ENCODE results near the gene SPATA16.
"Not testable (repeated sequence)": the region's sequence is repeated elsewhere in the genome, so short reads cannot be mapped to it uniquely, and the experiment has no call there.

Gene SPATA16

GRCh38 chr3:173140986-173141385, at the start of gene SPATA16:
TSS of gene SPATA16 (minus strand) at chr3:173141235. CDS start at chr3:173117731, 23,504 bp downstream.
- Histone ChIP-seq H3K9me3 (ENCODE audit: control insufficient read depth in 1 of 2, low read length in 2 of 2) (no peaks in the 10 kb centered on the region), H3K27me3 (ENCODE audit: low read depth, low read length) (no peaks in the 10 kb centered on the region), H3K4me3 (ENCODE audit: low read depth in 1 of 2, low read length in 2 of 2) (no peak within 1 kb of the TSS), H3K27ac (ENCODE audit: low read length) (no peak within 1 kb of the TSS), H3K36me3 (ENCODE audit: control insufficient read depth in 1 of 2, insufficient read depth in 2 of 2, low read length in 2 of 2) (no peaks in the 10 kb centered on the region), H3K4me1 (ENCODE audit: control insufficient read depth in 1 of 2, insufficient read depth in 2 of 2, low read length in 2 of 2) (no peaks in the 10 kb centered on the region)

- not testable (repeated sequence) for H3K36me3 ChIP-seq (ENCODE audit: control insufficient read depth in 1 of 2, insufficient read depth in 2 of 2, low read length in 2 of 2); H3K27me3 ChIP-seq (ENCODE audit: low read depth, low read length); H3K4me1 ChIP-seq (ENCODE audit: control insufficient read depth in 1 of 2, insufficient read depth in 2 of 2, low read length in 2 of 2); H3K4me3 ChIP-seq (ENCODE audit: low read depth in 1 of 2, low read length in 2 of 2); H3K27ac ChIP-seq (ENCODE audit: low read length); H3K9me3 ChIP-seq (ENCODE audit: control insufficient read depth in 1 of 2, low read length in 2 of 2)
Measured at GRCh38 chr3:173183022-173183421, 42.0 kb upstream of the SPATA16 start.

GRCh38 chr3:173173652-173174051, 32.6 kb upstream of the SPATA16 start:
- Histone ChIP-seq H3K27me3 (ENCODE audit: low read depth, low read length) (no peaks in the 10 kb centered on the region), H3K27ac (ENCODE audit: low read length) (no peak overlapping the region), H3K9me3 (ENCODE audit: control insufficient read depth in 1 of 2, low read length in 2 of 2) (no peaks in the 10 kb centered on the region), H3K36me3 (ENCODE audit: control insufficient read depth in 1 of 2, insufficient read depth in 2 of 2, low read length in 2 of 2) (no peaks in the 10 kb centered on the region), H3K4me1 (ENCODE audit: control insufficient read depth in 1 of 2, insufficient read depth in 2 of 2, low read length in 2 of 2) (no peaks in the 10 kb centered on the region), H3K4me3 (ENCODE audit: low read depth in 1 of 2, low read length in 2 of 2) (no peak overlapping the region)

GRCh38 chr3:173159139-173159538, 18.1 kb upstream of the SPATA16 start:
- not testable (repeated sequence) for H3K4me1 ChIP-seq (ENCODE audit: control insufficient read depth in 1 of 2, insufficient read depth in 2 of 2, low read length in 2 of 2); H3K27me3 ChIP-seq (ENCODE audit: low read depth, low read length); H3K27ac ChIP-seq (ENCODE audit: low read length); H3K9me3 ChIP-seq (ENCODE audit: control insufficient read depth in 1 of 2, low read length in 2 of 2); H3K4me3 ChIP-seq (ENCODE audit: low read depth in 1 of 2, low read length in 2 of 2); H3K36me3 ChIP-seq (ENCODE audit: control insufficient read depth in 1 of 2, insufficient read depth in 2 of 2, low read length in 2 of 2)

GRCh38 chr3:173156533-173156932, 15.5 kb upstream of the SPATA16 start:
- not testable (repeated sequence) for H3K4me3 ChIP-seq (ENCODE audit: low read depth in 1 of 2, low read length in 2 of 2); H3K36me3 ChIP-seq (ENCODE audit: control insufficient read depth in 1 of 2, insufficient read depth in 2 of 2, low read length in 2 of 2); H3K27me3 ChIP-seq (ENCODE audit: low read depth, low read length); H3K4me1 ChIP-seq (ENCODE audit: control insufficient read depth in 1 of 2, insufficient read depth in 2 of 2, low read length in 2 of 2); H3K9me3 ChIP-seq (ENCODE audit: control insufficient read depth in 1 of 2, low read length in 2 of 2); H3K27ac ChIP-seq (ENCODE audit: low read length)

- no peaks in the 10 kb centered on the region for H3K27me3 ChIP-seq (ENCODE audit: low read depth, low read length)
- no peak overlapping the region for H3K4me3 ChIP-seq (ENCODE audit: low read depth in 1 of 2, low read length in 2 of 2)
- no peaks in the 10 kb centered on the region for H3K9me3 ChIP-seq (ENCODE audit: control insufficient read depth in 1 of 2, low read length in 2 of 2)
- no peaks in the 10 kb centered on the region for H3K36me3 ChIP-seq (ENCODE audit: control insufficient read depth in 1 of 2, insufficient read depth in 2 of 2, low read length in 2 of 2)
- no peak overlapping the region for H3K27ac ChIP-seq (ENCODE audit: low read length)
- no peaks in the 10 kb centered on the region for H3K4me1 ChIP-seq (ENCODE audit: control insufficient read depth in 1 of 2, insufficient read depth in 2 of 2, low read length in 2 of 2)
Measured at GRCh38 chr3:173153631-173154030, 12.6 kb upstream of the SPATA16 start.

- Histone ChIP-seq H3K4me3 (ENCODE audit: low read depth in 1 of 2, low read length in 2 of 2) (no peak overlapping the region), H3K9me3 (ENCODE audit: control insufficient read depth in 1 of 2, low read length in 2 of 2) (no peaks in the 10 kb centered on the region), H3K27me3 (ENCODE audit: low read depth, low read length) (no peaks in the 10 kb centered on the region), H3K36me3 (ENCODE audit: control insufficient read depth in 1 of 2, insufficient read depth in 2 of 2, low read length in 2 of 2) (no peaks in the 10 kb centered on the region), H3K4me1 (ENCODE audit: control insufficient read depth in 1 of 2, insufficient read depth in 2 of 2, low read length in 2 of 2) (no peaks in the 10 kb centered on the region), H3K27ac (ENCODE audit: low read length) (no peak overlapping the region)
Measured at GRCh38 chr3:173139420-173139819, 1.6 kb downstream of the SPATA16 start.

- H3K4me3 ChIP-seq (ENCODE audit: low read depth in 1 of 2, low read length in 2 of 2) = no peak overlapping the region
- H3K9me3 ChIP-seq (ENCODE audit: control insufficient read depth in 1 of 2, low read length in 2 of 2) = no peaks in the 10 kb centered on the region
- H3K4me1 ChIP-seq (ENCODE audit: control insufficient read depth in 1 of 2, insufficient read depth in 2 of 2, low read length in 2 of 2) = no peaks in the 10 kb centered on the region
- no peaks in the 10 kb centered on the region for H3K36me3 ChIP-seq (ENCODE audit: control insufficient read depth in 1 of 2, insufficient read depth in 2 of 2, low read length in 2 of 2)
- no peaks in the 10 kb centered on the region for H3K27me3 ChIP-seq (ENCODE audit: low read depth, low read length)
- no peak overlapping the region for H3K27ac ChIP-seq (ENCODE audit: low read length)
Measured at GRCh38 chr3:173138026-173138425, 3.0 kb downstream of the SPATA16 start.

- H3K4me1 ChIP-seq (ENCODE audit: control insufficient read depth in 1 of 2, insufficient read depth in 2 of 2, low read length in 2 of 2) = no peaks in the 10 kb centered on the region
- no peak overlapping the region for H3K27ac ChIP-seq (ENCODE audit: low read length)
- H3K27me3 ChIP-seq (ENCODE audit: low read depth, low read length) = no peaks in the 10 kb centered on the region
- H3K9me3 ChIP-seq (ENCODE audit: control insufficient read depth in 1 of 2, low read length in 2 of 2) = no peaks in the 10 kb centered on the region
- H3K4me3 ChIP-seq (ENCODE audit: low read depth in 1 of 2, low read length in 2 of 2) = no peak overlapping the region
- no peaks in the 10 kb centered on the region for H3K36me3 ChIP-seq (ENCODE audit: control insufficient read depth in 1 of 2, insufficient read depth in 2 of 2, low read length in 2 of 2)
Measured at GRCh38 chr3:173135059-173135458, 6.0 kb downstream of the SPATA16 start.

- Histone ChIP-seq H3K4me3 (ENCODE audit: low read depth in 1 of 2, low read length in 2 of 2) (no peak overlapping the region), H3K9me3 (ENCODE audit: control insufficient read depth in 1 of 2, low read length in 2 of 2) (no peaks in the 10 kb centered on the region), H3K27me3 (ENCODE audit: low read depth, low read length) (no peaks in the 10 kb centered on the region), H3K4me1 (ENCODE audit: control insufficient read depth in 1 of 2, insufficient read depth in 2 of 2, low read length in 2 of 2) (no peaks in the 10 kb centered on the region), H3K27ac (ENCODE audit: low read length) (no peak overlapping the region), H3K36me3 (ENCODE audit: control insufficient read depth in 1 of 2, insufficient read depth in 2 of 2, low read length in 2 of 2) (no peaks in the 10 kb centered on the region)
Measured at GRCh38 chr3:173128633-173129032, 12.4 kb downstream of the SPATA16 start.

- Histone ChIP-seq H3K27me3 (ENCODE audit: low read depth, low read length) (no peaks in the 10 kb centered on the region), H3K9me3 (ENCODE audit: control insufficient read depth in 1 of 2, low read length in 2 of 2) (no peaks in the 10 kb centered on the region), H3K36me3 (ENCODE audit: control insufficient read depth in 1 of 2, insufficient read depth in 2 of 2, low read length in 2 of 2) (no peaks in the 10 kb centered on the region), H3K27ac (ENCODE audit: low read length) (no peak overlapping the region), H3K4me3 (ENCODE audit: low read depth in 1 of 2, low read length in 2 of 2) (no peak overlapping the region), H3K4me1 (ENCODE audit: control insufficient read depth in 1 of 2, insufficient read depth in 2 of 2, low read length in 2 of 2) (no peaks in the 10 kb centered on the region)
Measured at GRCh38 chr3:173111321-173111720, 29.7 kb downstream of the SPATA16 start.

GRCh38 chr3:173109143-173109542, 31.9 kb downstream of the SPATA16 start:
- Histone ChIP-seq H3K27ac (ENCODE audit: low read length) (no peak overlapping the region), H3K4me3 (ENCODE audit: low read depth in 1 of 2, low read length in 2 of 2) (no peak overlapping the region), H3K9me3 (ENCODE audit: control insufficient read depth in 1 of 2, low read length in 2 of 2) (no peaks in the 10 kb centered on the region), H3K27me3 (ENCODE audit: low read depth, low read length) (no peaks in the 10 kb centered on the region), H3K4me1 (ENCODE audit: control insufficient read depth in 1 of 2, insufficient read depth in 2 of 2, low read length in 2 of 2) (no peaks in the 10 kb centered on the region), H3K36me3 (ENCODE audit: control insufficient read depth in 1 of 2, insufficient read depth in 2 of 2, low read length in 2 of 2) (no peaks in the 10 kb centered on the region)
